Lower leg skin (tissue), 3 donors: Measurements from ENCODE around the gene DNMT3A.

ENCODE experiments used
- CTCF ChIP-seq, 3 donors: fragments of 450-650 bp; IDR thresholded peaks; one replicate each; pipeline ENCODE4 v1.5.1; 2016; ENCODE audit warnings: antibody characterized with exemption in 3 of 3, mild to moderate bottlenecking in 3 of 3, moderate library complexity in 2 of 3
- POLR2A ChIP-seq, 2 donors: fragments of 450-650 bp; IDR thresholded peaks; one replicate each; pipeline ENCODE4 v1.6.1; 2016 to 2017; ENCODE audit warnings: antibody characterized with exemption in 2 of 2, mild to moderate bottlenecking in 1 of 2, moderate library complexity in 1 of 2

- TF ChIP-seq CTCF (IDR thresholded peaks at IDR 0.05) (no peak), POLR2A (IDR thresholded peaks at IDR 0.05) (no peak)
Measured at GRCh38 chr2:25256488-25256875, 85.2 kb downstream of the DNMT3A start.
